ENCODE data around the gene CABLES2. TPM values are rescaled to one million over a fixed set of nuclear protein-coding genes. Genes with fewer than 3 reads are reported as not detected.

The CABLES2 gene
- total RNA-seq, 6 experiments from 2014 or later, result 1.4 to 2.9 (median 2.5) TPM

DNA sequence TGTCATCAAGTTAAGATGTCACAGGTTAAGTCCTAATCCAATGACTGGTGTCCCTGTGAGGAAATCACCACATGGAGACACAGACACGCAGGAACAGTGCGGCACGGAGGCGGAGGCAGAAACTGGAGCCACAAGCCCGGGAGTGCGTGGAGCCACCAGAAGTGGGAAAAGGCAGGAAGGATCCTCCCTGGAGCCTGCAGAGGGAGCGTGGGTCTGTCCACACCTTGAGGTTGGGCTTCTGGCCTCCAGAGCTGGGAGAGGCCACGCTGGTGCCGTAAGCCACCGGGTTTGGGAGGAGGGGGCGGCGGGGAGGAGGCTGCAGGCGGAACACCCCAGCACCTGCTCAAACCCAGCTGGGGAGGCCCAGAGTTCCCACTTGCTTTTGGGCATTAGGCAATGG lies 3.8 kb downstream of the CABLES2 start:
- Histone ChIP-seq H3K27ac (no peak overlapping the region), H3K9me3 (no peaks in the 10 kb centered on the region), H3K27me3 (no peaks in the 10 kb centered on the region), H3K36me3 (no peaks in the 10 kb centered on the region), H3K4me3 (no peak overlapping the region), H3K4me1 (peaks cover 0 to 15% (median 6%) of the 10 kb centered on the region in 4 donors)
- intact Hi-C loops (cut with DNase I), result no loop called here
- 80% methylated on average over 1 of the region's 13 CpGs for WGBS (ENCODE audit: insufficient coverage, low coverage, low lambda C conversion rate, missing lambda C conversion rate)
- DNase-seq (no peak), ATAC-seq (no peak)
- no peak for TF ChIP-seq POLR2A (IDR thresholded peaks at IDR 0.05)
- TF ChIP-seq, protein P1, sequence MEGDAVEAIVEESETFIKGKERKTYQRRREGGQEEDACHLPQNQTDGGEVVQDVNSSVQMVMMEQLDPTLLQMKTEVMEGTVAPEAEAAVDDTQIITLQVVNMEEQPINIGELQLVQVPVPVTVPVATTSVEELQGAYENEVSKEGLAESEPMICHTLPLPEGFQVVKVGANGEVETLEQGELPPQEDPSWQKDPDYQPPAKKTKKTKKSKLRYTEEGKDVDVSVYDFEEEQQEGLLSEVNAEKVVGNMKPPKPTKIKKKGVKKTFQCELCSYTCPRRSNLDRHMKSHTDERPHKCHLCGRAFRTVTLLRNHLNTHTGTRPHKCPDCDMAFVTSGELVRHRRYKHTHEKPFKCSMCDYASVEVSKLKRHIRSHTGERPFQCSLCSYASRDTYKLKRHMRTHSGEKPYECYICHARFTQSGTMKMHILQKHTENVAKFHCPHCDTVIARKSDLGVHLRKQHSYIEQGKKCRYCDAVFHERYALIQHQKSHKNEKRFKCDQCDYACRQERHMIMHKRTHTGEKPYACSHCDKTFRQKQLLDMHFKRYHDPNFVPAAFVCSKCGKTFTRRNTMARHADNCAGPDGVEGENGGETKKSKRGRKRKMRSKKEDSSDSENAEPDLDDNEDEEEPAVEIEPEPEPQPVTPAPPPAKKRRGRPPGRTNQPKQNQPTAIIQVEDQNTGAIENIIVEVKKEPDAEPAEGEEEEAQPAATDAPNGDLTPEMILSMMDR (IDR thresholded peaks at IDR 0.05), result no peak

DNA sequence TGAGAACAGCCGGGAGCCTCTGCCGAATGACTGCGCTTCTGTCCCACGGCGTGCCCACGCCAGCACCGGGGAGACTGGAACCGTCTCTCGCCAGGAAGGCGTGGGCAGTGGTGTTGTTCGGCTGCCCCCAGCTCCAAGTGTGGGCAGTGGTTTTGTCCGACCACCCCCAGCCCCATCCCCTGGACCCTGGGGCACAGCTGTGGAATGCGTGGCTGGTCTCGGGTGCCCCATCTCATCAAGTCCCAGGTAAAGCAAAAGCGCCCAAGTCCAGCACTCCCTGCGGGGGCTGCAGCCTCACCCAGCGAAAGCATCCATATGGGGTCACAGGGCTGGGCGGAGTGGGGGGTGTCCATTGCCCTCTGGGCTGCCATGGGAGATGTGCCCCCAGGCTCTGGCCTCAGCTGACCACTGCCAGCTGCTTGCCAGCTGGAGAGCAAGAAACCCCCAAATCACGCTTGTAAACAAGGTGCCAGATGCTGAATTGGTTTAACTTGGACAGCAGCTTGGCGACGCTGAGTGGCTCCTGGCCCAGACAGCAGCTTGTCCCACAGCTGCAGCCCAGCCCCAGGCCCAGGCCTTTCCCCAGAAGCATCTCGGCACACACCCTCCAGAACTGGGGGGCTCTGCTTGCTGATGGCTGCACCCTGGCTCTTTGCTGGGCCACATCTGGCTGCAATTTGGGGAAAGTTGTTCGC lies 4.5 kb downstream of the CABLES2 start:
- 40% methylated on average over 1 of the region's 23 CpGs for WGBS (ENCODE audit: insufficient coverage, low coverage, low lambda C conversion rate, missing lambda C conversion rate)
- intact Hi-C loops (cut with DNase I), result no loop called here
- no peak for ATAC-seq
- H3K27me3 ChIP-seq, result no peaks in the 10 kb centered on the region
- no peak for TF ChIP-seq POLR2A (IDR thresholded peaks at IDR 0.05)
- TF ChIP-seq, protein P1 (IDR thresholded peaks at IDR 0.05), result no peak
- H3K4me1 ChIP-seq, result peaks cover 0 to 14% (median 6%) of the 10 kb centered on the region in 4 donors
- H3K27ac ChIP-seq, result no peak overlapping the region
- DNase-seq, result no peak
- no peak overlapping the region for H3K4me3 ChIP-seq
- H3K36me3 ChIP-seq, result no peaks in the 10 kb centered on the region
- no peaks in the 10 kb centered on the region for H3K9me3 ChIP-seq

DNA sequence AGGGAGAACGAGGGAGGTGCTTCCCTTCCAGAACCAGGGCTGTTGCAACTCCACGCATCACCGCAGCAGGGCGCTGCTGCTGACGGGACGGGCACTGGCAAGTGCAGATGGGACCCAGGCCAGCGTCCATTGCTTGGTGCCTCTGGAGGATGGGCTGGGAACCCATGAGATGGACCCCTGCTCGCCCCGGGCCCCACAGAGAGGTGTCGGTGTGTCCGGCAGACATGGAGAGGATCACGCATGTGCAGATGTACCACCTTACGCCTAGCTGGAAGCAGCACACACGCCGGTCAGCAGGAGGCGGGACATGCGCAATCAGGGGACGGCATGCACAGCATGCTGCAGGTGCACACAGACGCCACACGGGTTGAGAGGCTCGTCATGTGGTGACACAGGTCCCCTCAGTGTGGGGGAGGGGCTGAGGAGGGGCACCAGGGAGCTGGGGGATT lies 5.7 kb downstream of the CABLES2 start:
- Histone ChIP-seq H3K27me3 (no peaks in the 10 kb centered on the region), H3K27ac (no peak overlapping the region), H3K36me3 (no peaks in the 10 kb centered on the region), H3K4me1 (peaks cover 0 to 11% (median 4%) of the 10 kb centered on the region in 4 donors), H3K4me3 (no peak overlapping the region), H3K9me3 (no peaks in the 10 kb centered on the region)
- no peak for ATAC-seq
- DNase-seq, result no peak
- 84% methylated on average over 5 of the region's 21 CpGs for WGBS (ENCODE audit: insufficient coverage, low coverage, low lambda C conversion rate, missing lambda C conversion rate)
- intact Hi-C loops (cut with DNase I), result no loop called here
- TF ChIP-seq POLR2A (IDR thresholded peaks at IDR 0.05), result no peak
- TF ChIP-seq, protein P1 (IDR thresholded peaks at IDR 0.05), result no peak

DNA sequence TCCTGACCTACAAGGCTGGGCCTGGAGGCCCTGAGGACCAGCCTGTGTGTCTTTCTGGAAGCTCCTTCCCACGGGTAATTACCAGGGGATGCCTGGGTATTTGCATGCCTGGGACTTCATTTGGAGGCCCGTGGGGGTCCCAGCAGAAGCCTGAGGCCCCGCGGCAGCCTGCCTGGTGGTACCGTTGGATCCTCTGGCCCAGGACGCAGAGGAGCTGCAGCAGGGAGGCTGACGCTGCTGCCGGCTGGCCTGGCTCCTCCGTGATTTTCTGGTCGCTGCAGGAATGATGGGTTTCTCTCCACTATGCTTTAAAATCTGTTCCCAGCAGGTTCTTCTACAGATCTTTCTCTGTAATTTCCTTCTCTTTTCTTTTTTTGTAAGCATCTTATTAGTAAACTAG lies 6.5 kb downstream of the CABLES2 start:
- H3K27ac ChIP-seq, result no peak overlapping the region
- ATAC-seq, result no peak
- no peaks in the 10 kb centered on the region for H3K36me3 ChIP-seq
- intact Hi-C loops (cut with DNase I), result no loop called here
- H3K27me3 ChIP-seq, result no peaks in the 10 kb centered on the region
- TF ChIP-seq, protein P1 (IDR thresholded peaks at IDR 0.05), result no peak
- no peak for TF ChIP-seq POLR2A (IDR thresholded peaks at IDR 0.05)
- no peak for DNase-seq
- H3K9me3 ChIP-seq, result no peaks in the 10 kb centered on the region
- WGBS (ENCODE audit: insufficient coverage, low coverage, low lambda C conversion rate, missing lambda C conversion rate), result 89% methylated on average over 5 of the region's 10 CpGs
- peaks cover 0 to 2% (median 0%) of the 10 kb centered on the region in 4 donors for H3K4me1 ChIP-seq
- H3K4me3 ChIP-seq, result no peak overlapping the region
